Measurements from ENCODE around the gene SPEN. TPM values are rescaled to one million over a fixed set of nuclear protein-coding genes. Genes with fewer than 3 reads are reported as not detected.

SPEN gene
- total RNA-seq, 1 experiment from 2014 or later: 26.8 TPM

DNA sequence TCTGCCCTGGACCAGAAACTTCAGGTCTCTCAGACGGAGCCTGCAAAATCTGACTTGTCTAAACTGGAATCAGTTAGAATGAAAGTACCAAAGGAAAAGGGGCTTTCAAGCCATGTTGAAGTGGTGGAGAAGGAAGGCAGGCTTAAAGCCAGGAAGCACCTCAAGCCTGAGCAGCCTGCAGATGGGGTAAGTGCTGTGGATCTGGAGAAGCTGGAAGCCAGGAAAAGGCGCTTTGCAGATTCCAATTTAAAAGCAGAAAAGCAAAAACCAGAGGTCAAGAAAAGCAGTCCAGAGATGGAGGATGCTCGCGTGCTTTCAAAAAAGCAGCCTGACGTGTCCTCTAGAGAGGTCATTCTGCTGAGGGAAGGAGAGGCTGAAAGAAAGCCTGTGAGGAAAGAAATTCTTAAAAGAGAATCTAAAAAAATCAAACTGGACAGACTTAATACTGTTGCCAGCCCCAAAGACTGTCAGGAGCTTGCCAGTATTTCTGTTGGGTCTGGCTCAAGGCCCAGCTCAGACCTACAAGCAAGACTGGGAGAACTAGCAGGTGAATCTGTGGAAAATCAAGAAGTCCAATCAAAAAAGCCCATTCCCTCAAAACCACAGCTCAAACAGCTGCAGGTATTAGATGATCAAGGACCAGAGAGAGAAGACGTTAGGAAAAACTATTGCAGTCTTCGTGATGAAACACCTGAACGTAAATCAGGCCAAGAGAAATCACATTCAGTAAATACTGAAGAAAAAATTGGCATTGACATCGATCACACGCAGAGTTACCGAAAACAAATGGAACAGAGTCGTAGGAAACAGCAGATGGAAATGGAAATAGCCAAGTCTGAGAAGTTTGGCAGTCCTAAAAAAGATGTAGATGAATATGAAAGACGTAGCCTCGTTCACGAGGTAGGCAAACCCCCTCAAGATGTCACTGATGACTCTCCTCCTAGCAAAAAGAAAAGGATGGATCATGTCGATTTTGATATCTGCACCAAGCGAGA is 81.8 kb downstream of the SPEN start:
- no peak overlapping the region for H2AFZ ChIP-seq (ENCODE audit: low read length)
- no peaks in the 10 kb centered on the region for H3K9me2 ChIP-seq (replicated peaks; ENCODE audit: insufficient read depth, low read length)
- no peak overlapping the region for H3K27ac ChIP-seq (ENCODE audit: low read length)
- H3K36me3 ChIP-seq (ENCODE audit: insufficient read depth, low read length): peaks cover 16% of the 10 kb centered on the region; the same call in 1 of the 2 replicates
- no peaks in the 10 kb centered on the region for H3K4me1 ChIP-seq (ENCODE audit: low read length)
- no peak overlapping the region for H3K4me2 ChIP-seq (ENCODE audit: low read depth, low read length, poor library complexity, severe bottlenecking)
- no peaks in the 10 kb centered on the region for H4K20me1 ChIP-seq (ENCODE audit: insufficient read depth, low read depth, low read length)
- H3K4me3 ChIP-seq (ENCODE audit: low read length): no peak overlapping the region
- H3K27me3 ChIP-seq (ENCODE audit: low read length): no peaks in the 10 kb centered on the region
- no peak for DNase-seq
- H3K9ac ChIP-seq (ENCODE audit: low read length): no peak overlapping the region
- no peaks in the 10 kb centered on the region for H3K79me2 ChIP-seq (ENCODE audit: low read length)
- no peaks in the 10 kb centered on the region for H3K9me3 ChIP-seq (ENCODE audit: low read length)

DNA sequence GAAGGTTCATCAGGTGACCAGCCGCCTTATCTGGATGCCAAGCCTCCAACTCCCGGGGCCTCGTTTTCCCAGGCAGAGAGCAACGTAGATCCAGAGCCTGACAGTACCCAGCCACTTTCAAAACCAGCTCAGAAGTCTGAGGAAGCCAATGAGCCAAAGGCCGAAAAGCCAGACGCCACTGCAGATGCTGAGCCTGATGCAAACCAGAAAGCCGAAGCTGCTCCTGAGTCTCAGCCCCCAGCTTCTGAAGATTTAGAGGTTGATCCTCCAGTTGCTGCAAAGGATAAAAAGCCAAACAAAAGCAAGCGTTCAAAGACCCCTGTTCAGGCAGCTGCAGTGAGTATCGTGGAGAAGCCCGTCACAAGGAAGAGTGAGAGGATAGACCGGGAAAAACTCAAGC is 83.9 kb downstream of the SPEN start:
- Histone ChIP-seq H3K36me3 (ENCODE audit: insufficient read depth, low read length) (peaks cover 12% of the 10 kb centered on the region; the same call in 1 of the 2 replicates), H3K9me2 (replicated peaks; ENCODE audit: insufficient read depth, low read length) (no peaks in the 10 kb centered on the region), H3K4me3 (ENCODE audit: low read length) (no peak overlapping the region), H3K4me1 (ENCODE audit: low read length) (no peaks in the 10 kb centered on the region), H4K20me1 (ENCODE audit: insufficient read depth, low read depth, low read length) (no peaks in the 10 kb centered on the region), H3K27ac (ENCODE audit: low read length) (no peak overlapping the region), H3K9ac (ENCODE audit: low read length) (no peak overlapping the region), H2AFZ (ENCODE audit: low read length) (no peak overlapping the region), H3K9me3 (ENCODE audit: low read length) (no peaks in the 10 kb centered on the region), H3K4me2 (ENCODE audit: low read depth, low read length, poor library complexity, severe bottlenecking) (no peak overlapping the region), H3K27me3 (ENCODE audit: low read length) (no peaks in the 10 kb centered on the region), H3K79me2 (ENCODE audit: low read length) (no peaks in the 10 kb centered on the region)
- DNase-seq: no peak

DNA sequence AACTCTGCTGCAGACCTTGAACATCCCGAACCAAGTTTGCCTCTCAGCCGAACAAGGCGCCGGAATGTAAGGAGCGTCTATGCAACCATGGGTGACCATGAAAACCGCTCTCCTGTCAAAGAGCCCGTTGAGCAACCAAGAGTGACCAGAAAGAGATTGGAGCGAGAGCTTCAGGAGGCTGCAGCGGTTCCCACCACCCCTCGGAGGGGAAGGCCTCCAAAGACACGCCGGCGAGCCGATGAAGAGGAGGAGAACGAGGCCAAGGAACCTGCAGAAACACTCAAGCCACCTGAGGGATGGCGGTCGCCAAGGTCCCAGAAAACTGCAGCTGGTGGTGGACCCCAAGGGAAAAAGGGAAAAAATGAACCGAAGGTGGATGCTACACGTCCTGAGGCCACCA is 84.4 kb downstream of the SPEN start:
- DNase-seq: no peak
- Histone ChIP-seq H3K9me2 (replicated peaks; ENCODE audit: insufficient read depth, low read length) (no peaks in the 10 kb centered on the region), H3K27me3 (ENCODE audit: low read length) (no peaks in the 10 kb centered on the region), H2AFZ (ENCODE audit: low read length) (no peak overlapping the region), H3K4me2 (ENCODE audit: low read depth, low read length, poor library complexity, severe bottlenecking) (no peak overlapping the region), H3K4me3 (ENCODE audit: low read length) (no peak overlapping the region), H4K20me1 (ENCODE audit: insufficient read depth, low read depth, low read length) (no peaks in the 10 kb centered on the region), H3K4me1 (ENCODE audit: low read length) (no peaks in the 10 kb centered on the region), H3K9me3 (ENCODE audit: low read length) (no peaks in the 10 kb centered on the region), H3K79me2 (ENCODE audit: low read length) (no peaks in the 10 kb centered on the region), H3K27ac (ENCODE audit: low read length) (no peak overlapping the region), H3K36me3 (ENCODE audit: insufficient read depth, low read length) (peaks cover 12% of the 10 kb centered on the region; the same call in 1 of the 2 replicates), H3K9ac (ENCODE audit: low read length) (no peak overlapping the region)

DNA sequence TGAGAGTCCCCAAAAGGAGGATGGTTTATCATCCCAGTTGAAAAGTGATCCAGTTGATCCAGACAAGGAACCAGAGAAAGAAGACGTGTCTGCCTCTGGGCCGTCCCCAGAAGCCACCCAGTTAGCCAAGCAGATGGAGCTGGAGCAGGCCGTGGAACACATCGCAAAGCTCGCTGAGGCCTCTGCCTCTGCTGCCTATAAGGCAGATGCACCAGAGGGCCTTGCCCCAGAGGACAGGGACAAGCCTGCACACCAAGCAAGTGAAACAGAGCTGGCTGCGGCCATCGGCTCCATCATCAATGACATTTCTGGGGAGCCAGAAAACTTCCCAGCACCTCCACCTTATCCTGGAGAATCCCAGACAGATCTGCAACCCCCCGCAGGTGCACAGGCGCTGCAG is 85.1 kb downstream of the SPEN start:
- Histone ChIP-seq H3K27me3 (ENCODE audit: low read length) (no peaks in the 10 kb centered on the region), H3K9me3 (ENCODE audit: low read length) (no peaks in the 10 kb centered on the region)

DNA sequence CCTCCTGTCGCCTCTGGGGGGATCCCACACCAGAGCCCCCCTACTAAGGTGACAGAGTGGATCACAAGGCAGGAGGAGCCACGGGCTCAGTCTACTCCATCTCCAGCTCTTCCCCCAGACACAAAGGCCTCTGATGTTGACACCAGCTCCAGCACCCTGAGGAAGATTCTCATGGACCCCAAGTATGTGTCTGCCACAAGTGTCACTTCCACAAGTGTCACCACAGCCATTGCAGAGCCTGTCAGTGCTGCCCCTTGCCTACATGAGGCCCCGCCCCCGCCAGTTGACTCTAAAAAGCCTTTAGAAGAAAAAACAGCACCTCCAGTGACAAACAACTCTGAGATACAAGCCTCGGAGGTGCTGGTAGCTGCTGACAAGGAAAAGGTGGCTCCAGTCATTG is 86.2 kb downstream of the SPEN start:
- Histone ChIP-seq H4K20me1 (ENCODE audit: insufficient read depth, low read depth, low read length) (no peaks in the 10 kb centered on the region), H3K9me3 (ENCODE audit: low read length) (no peaks in the 10 kb centered on the region), H3K79me2 (ENCODE audit: low read length) (no peaks in the 10 kb centered on the region), H3K27ac (ENCODE audit: low read length) (no peak overlapping the region), H3K4me3 (ENCODE audit: low read length) (no peak overlapping the region), H2AFZ (ENCODE audit: low read length) (no peak overlapping the region), H3K9me2 (replicated peaks; ENCODE audit: insufficient read depth, low read length) (no peaks in the 10 kb centered on the region), H3K4me1 (ENCODE audit: low read length) (no peaks in the 10 kb centered on the region), H3K27me3 (ENCODE audit: low read length) (no peaks in the 10 kb centered on the region), H3K36me3 (ENCODE audit: insufficient read depth, low read length) (peaks cover 5% of the 10 kb centered on the region; the same call in 1 of the 2 replicates), H3K4me2 (ENCODE audit: low read depth, low read length, poor library complexity, severe bottlenecking) (no peak overlapping the region), H3K9ac (ENCODE audit: low read length) (no peak overlapping the region)
- DNase-seq: no peak

More for the DNA sequence above, 85.1 kb downstream of the SPEN start:
- H3K4me1 ChIP-seq (ENCODE audit: low read length): no peaks in the 10 kb centered on the region
- no peak for DNase-seq
- H3K27ac ChIP-seq (ENCODE audit: low read length): no peak overlapping the region
- H3K9me2 ChIP-seq (replicated peaks; ENCODE audit: insufficient read depth, low read length): no peaks in the 10 kb centered on the region
- H3K9ac ChIP-seq (ENCODE audit: low read length): no peak overlapping the region
- peaks cover 12% of the 10 kb centered on the region; the same call in 1 of the 2 replicates for H3K36me3 ChIP-seq (ENCODE audit: insufficient read depth, low read length)
- H2AFZ ChIP-seq (ENCODE audit: low read length): no peak overlapping the region
- H4K20me1 ChIP-seq (ENCODE audit: insufficient read depth, low read depth, low read length): no peaks in the 10 kb centered on the region
- no peak overlapping the region for H3K4me3 ChIP-seq (ENCODE audit: low read length)
- no peak overlapping the region for H3K4me2 ChIP-seq (ENCODE audit: low read depth, low read length, poor library complexity, severe bottlenecking)
- H3K79me2 ChIP-seq (ENCODE audit: low read length): no peaks in the 10 kb centered on the region

DNA sequence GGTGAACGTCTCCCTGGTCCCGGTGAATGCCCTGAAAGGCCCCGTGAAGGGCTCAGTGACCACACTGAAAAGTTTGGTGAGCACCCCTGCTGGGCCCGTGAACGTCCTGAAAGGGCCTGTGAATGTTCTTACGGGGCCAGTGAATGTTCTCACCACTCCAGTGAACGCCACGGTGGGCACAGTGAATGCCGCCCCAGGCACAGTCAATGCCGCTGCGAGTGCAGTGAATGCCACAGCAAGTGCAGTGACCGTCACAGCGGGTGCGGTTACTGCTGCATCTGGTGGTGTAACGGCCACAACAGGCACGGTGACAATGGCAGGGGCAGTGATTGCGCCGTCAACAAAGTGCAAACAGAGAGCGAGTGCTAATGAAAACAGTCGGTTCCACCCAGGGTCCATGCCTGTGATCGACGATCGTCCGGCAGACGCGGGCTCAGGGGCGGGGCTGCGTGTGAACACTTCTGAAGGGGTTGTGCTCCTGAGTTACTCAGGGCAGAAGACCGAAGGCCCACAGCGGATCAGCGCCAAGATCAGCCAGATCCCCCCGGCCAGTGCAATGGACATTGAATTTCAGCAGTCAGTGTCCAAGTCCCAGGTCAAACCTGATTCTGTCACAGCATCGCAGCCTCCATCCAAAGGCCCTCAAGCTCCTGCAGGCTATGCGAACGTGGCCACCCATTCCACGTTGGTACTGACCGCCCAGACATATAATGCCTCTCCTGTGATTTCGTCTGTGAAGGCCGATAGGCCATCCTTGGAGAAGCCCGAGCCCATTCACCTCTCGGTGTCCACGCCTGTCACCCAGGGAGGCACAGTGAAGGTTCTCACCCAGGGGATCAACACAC is 86.9 kb downstream of the SPEN start:
- Histone ChIP-seq H3K79me2 (ENCODE audit: low read length) (no peaks in the 10 kb centered on the region), H2AFZ (ENCODE audit: low read length) (no peak overlapping the region), H3K9me2 (replicated peaks; ENCODE audit: insufficient read depth, low read length) (no peaks in the 10 kb centered on the region), H3K4me1 (ENCODE audit: low read length) (no peaks in the 10 kb centered on the region), H3K4me2 (ENCODE audit: low read depth, low read length, poor library complexity, severe bottlenecking) (no peak overlapping the region), H3K4me3 (ENCODE audit: low read length) (no peak overlapping the region), H3K27me3 (ENCODE audit: low read length) (no peaks in the 10 kb centered on the region), H3K9ac (ENCODE audit: low read length) (no peak overlapping the region), H4K20me1 (ENCODE audit: insufficient read depth, low read depth, low read length) (no peaks in the 10 kb centered on the region), H3K9me3 (ENCODE audit: low read length) (no peaks in the 10 kb centered on the region), H3K27ac (ENCODE audit: low read length) (no peak overlapping the region), H3K36me3 (ENCODE audit: insufficient read depth, low read length) (peaks cover 10% of the 10 kb centered on the region; the same call in 1 of the 2 replicates)
- DNase-seq: no peak

DNA sequence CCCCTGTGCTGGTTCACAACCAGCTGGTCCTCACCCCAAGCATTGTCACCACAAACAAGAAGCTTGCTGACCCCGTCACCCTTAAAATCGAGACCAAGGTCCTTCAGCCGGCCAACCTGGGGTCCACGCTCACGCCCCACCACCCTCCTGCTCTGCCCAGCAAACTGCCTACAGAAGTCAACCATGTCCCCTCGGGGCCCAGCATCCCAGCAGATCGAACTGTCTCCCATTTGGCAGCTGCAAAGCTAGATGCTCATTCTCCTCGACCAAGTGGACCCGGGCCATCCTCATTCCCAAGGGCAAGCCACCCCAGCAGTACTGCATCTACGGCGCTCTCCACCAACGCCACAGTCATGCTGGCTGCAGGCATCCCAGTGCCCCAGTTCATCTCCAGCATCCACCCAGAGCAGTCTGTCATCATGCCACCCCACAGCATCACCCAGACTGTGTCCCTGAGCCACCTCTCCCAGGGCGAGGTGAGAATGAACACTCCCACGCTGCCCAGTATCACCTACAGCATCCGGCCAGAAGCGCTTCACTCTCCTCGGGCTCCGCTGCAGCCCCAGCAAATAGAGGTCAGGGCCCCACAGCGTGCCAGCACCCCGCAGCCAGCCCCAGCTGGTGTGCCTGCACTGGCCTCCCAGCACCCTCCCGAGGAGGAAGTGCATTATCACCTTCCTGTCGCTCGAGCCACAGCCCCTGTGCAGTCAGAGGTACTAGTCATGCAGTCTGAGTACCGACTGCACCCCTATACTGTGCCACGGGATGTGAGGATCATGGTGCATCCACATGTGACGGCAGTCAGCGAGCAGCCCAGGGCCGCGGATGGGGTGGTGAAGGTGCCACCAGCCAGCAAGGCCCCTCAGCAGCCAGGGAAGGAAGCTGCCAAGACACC is 87.8 kb downstream of the SPEN start:
- H3K4me2 ChIP-seq (ENCODE audit: low read depth, low read length, poor library complexity, severe bottlenecking): no peak overlapping the region
- H3K36me3 ChIP-seq (ENCODE audit: insufficient read depth, low read length): peaks cover 10% of the 10 kb centered on the region; the same call in 1 of the 2 replicates
- no peaks in the 10 kb centered on the region for H3K9me2 ChIP-seq (replicated peaks; ENCODE audit: insufficient read depth, low read length)
- no peak overlapping the region for H3K9ac ChIP-seq (ENCODE audit: low read length)
- H3K4me3 ChIP-seq (ENCODE audit: low read length): no peak overlapping the region
- H4K20me1 ChIP-seq (ENCODE audit: insufficient read depth, low read depth, low read length): no peaks in the 10 kb centered on the region
- H3K27ac ChIP-seq (ENCODE audit: low read length): no peak overlapping the region
- no peaks in the 10 kb centered on the region for H3K4me1 ChIP-seq (ENCODE audit: low read length)
- no peaks in the 10 kb centered on the region for H3K9me3 ChIP-seq (ENCODE audit: low read length)
- H3K27me3 ChIP-seq (ENCODE audit: low read length): no peaks in the 10 kb centered on the region
- H2AFZ ChIP-seq (ENCODE audit: low read length): no peak overlapping the region
- DNase-seq: no peak
- no peaks in the 10 kb centered on the region for H3K79me2 ChIP-seq (ENCODE audit: low read length)

Data from Karpas-422 (cell line).